OCI-LY1 (cell line): ENCODE data around the gene GPD2.

Experiments
- H2AFZ ChIP-seq: fragments of 200-600 bp; sonication (generic), shearing (Covaris generic); 2 replicates; pipeline ENCODE4 v1.6.0; 2014; ENCODE audit warnings: antibody characterized with exemption, mild to moderate bottlenecking, low read length
- H3F3A ChIP-seq: fragments of 200-600 bp; sonication (generic), shearing (Covaris generic); 2 replicates; pipeline ENCODE4 v1.6.0; 2014; ENCODE audit warnings: mild to moderate bottlenecking, antibody characterized with exemption, low read length, moderate library complexity; ENCODE audit not compliant: insufficient read depth
- H3K27ac ChIP-seq: fragments of 200-600 bp; sonication (generic); 2 replicates; pipeline ENCODE4 v1.5.1; 2014; ENCODE audit warnings: low read length, mixed run types, mild to moderate bottlenecking, low read depth; ENCODE audit not compliant: poor library complexity, severe bottlenecking
- H3K27me3 ChIP-seq: fragments of 200-600 bp; sonication (generic); 2 replicates; pipeline ENCODE4 v1.6.0; 2014; ENCODE audit warnings: antibody characterized with exemption, mild to moderate bottlenecking, low read length, moderate library complexity; ENCODE audit not compliant: insufficient read depth
- H3K36me3 ChIP-seq: fragments of 200-600 bp; sonication (generic); 2 replicates; pipeline ENCODE4 v1.6.1; 2014; ENCODE audit warnings: mild to moderate bottlenecking, antibody characterized with exemption, low read length, moderate library complexity, mixed read lengths; ENCODE audit not compliant: insufficient read depth
- H3K4me1 ChIP-seq: fragments of 200-600 bp; sonication (generic); 2 replicates; pipeline ENCODE4 v1.5.1; 2014; ENCODE audit warnings: mild to moderate bottlenecking, low read length, moderate library complexity; ENCODE audit not compliant: insufficient read depth, severe bottlenecking
- H3K4me2 ChIP-seq: fragments of 200-600 bp; sonication (generic), shearing (Covaris generic); 2 replicates; pipeline ENCODE4 v1.6.1; 2014; ENCODE audit warnings: low read length
- H3K4me3 ChIP-seq: fragments of 200-600 bp; sonication (generic); 2 replicates; pipeline ENCODE4 v1.5.1; 2014; ENCODE audit warnings: low read length, low read depth, mild to moderate bottlenecking, mixed read lengths; ENCODE audit not compliant: poor library complexity, severe bottlenecking
- H3K79me2 ChIP-seq: fragments of 200-600 bp; shearing (Covaris generic); 2 replicates; pipeline ENCODE4 v1.6.1; 2016; ENCODE audit warnings: mixed run types, low read length, mixed read lengths; ENCODE audit not compliant: insufficient read depth
- H3K9ac ChIP-seq: fragments of 200-600 bp; sonication (generic), shearing (Covaris generic); 2 replicates; pipeline ENCODE4 v1.6.1; 2014; ENCODE audit warnings: mild to moderate bottlenecking, low read length, mixed read lengths
- H3K9me2 ChIP-seq: fragments of 200-600 bp; sonication (generic), shearing (Covaris generic); 2 replicates; pipeline ENCODE4 v1.6.1; 2014; ENCODE audit warnings: low read depth, mild to moderate bottlenecking, low read length, mixed read lengths
- H3K9me3 ChIP-seq: fragments of 200-600 bp; shearing (Covaris generic); 2 replicates; pipeline ENCODE4 v1.6.1; 2014; ENCODE audit warnings: low read length, mixed read lengths
- H4K20me1 ChIP-seq: fragments of 200-600 bp; sonication (generic), shearing (Covaris generic); 2 replicates; pipeline ENCODE4 v1.6.0; 2016; ENCODE audit warnings: mild to moderate bottlenecking, low read length; ENCODE audit not compliant: insufficient read depth
- CTCF ChIP-seq: fragments of 200-600 bp; sonication (generic), shearing (Covaris generic); IDR thresholded peaks from 2 replicates; pipeline ENCODE4 v1.5.1; 2017; ENCODE audit warnings: mild to moderate bottlenecking, antibody characterized with exemption, low read length, moderate library complexity, mixed read lengths
- EZH2 ChIP-seq: fragments of 200-600 bp; sonication (generic), shearing (Covaris generic); IDR thresholded peaks from 2 replicates; pipeline ENCODE4 v1.8.0; 2017; ENCODE audit warnings: borderline replicate concordance, mixed run types, mild to moderate bottlenecking, antibody characterized with exemption, low read length, moderate library complexity, mixed read lengths

The GPD2 gene

GRCh38 chr2:156481312-156481711, 45.1 kb downstream of the GPD2 start:
- no peaks in the 10 kb centered on the region for H3K36me3 ChIP-seq
- H3K27me3 ChIP-seq, result no peaks in the 10 kb centered on the region
- TF ChIP-seq EZH2 (no peak), CTCF (no peak)
- no peaks in the 10 kb centered on the region for H4K20me1 ChIP-seq
- H2AFZ ChIP-seq, result no peak overlapping the region
- H3F3A ChIP-seq, result no peaks in the 10 kb centered on the region
- H3K9ac ChIP-seq, result no peak overlapping the region
- H3K27ac ChIP-seq, result no peak overlapping the region
- no peak overlapping the region for H3K4me2 ChIP-seq
- no peaks in the 10 kb centered on the region for H3K4me1 ChIP-seq
- no peaks in the 10 kb centered on the region for H3K9me2 ChIP-seq
- no peak overlapping the region for H3K4me3 ChIP-seq
- H3K79me2 ChIP-seq, result no peaks in the 10 kb centered on the region
- H3K9me3 ChIP-seq, result no peaks in the 10 kb centered on the region

- Histone ChIP-seq H3K9ac (no peak overlapping the region), H3K4me3 (no peak overlapping the region), H3K79me2 (no peaks in the 10 kb centered on the region), H3K27me3 (no peaks in the 10 kb centered on the region), H3K36me3 (no peaks in the 10 kb centered on the region), H3K27ac (no peak overlapping the region), H2AFZ (no peak overlapping the region), H3K4me2 (no peak overlapping the region), H3K9me2 (no peaks in the 10 kb centered on the region), H3K9me3 (no peaks in the 10 kb centered on the region), H3F3A (no peaks in the 10 kb centered on the region), H4K20me1 (no peaks in the 10 kb centered on the region), H3K4me1 (no peaks in the 10 kb centered on the region)
- TF ChIP-seq EZH2, result no peak
Measured at GRCh38 chr2:156483741-156484173, 47.6 kb downstream of the GPD2 start.

- Histone ChIP-seq H3K9me3 (no peaks in the 10 kb centered on the region), H3K27me3 (no peaks in the 10 kb centered on the region), H3K9me2 (no peaks in the 10 kb centered on the region), H3K4me1 (no peaks in the 10 kb centered on the region), H3K4me2 (no peak overlapping the region), H3K27ac (no peak overlapping the region), H3K9ac (no peak overlapping the region), H3F3A (no peaks in the 10 kb centered on the region), H2AFZ (no peak overlapping the region), H3K36me3 (no peaks in the 10 kb centered on the region), H4K20me1 (no peaks in the 10 kb centered on the region), H3K79me2 (no peaks in the 10 kb centered on the region), H3K4me3 (no peak overlapping the region)
- TF ChIP-seq CTCF (no peak), EZH2 (no peak)
Measured at GRCh38 chr2:156486147-156486546, 50.0 kb downstream of the GPD2 start.

GRCh38 chr2:156486614-156487013, 50.4 kb downstream of the GPD2 start:
- no peaks in the 10 kb centered on the region for H3K4me1 ChIP-seq
- H3K36me3 ChIP-seq, result no peaks in the 10 kb centered on the region
- TF ChIP-seq EZH2, result no peak
- TF ChIP-seq CTCF, result no peak
- no peaks in the 10 kb centered on the region for H3K9me2 ChIP-seq
- H3K4me3 ChIP-seq, result no peak overlapping the region
- no peaks in the 10 kb centered on the region for H3F3A ChIP-seq
- no peaks in the 10 kb centered on the region for H3K27me3 ChIP-seq
- H2AFZ ChIP-seq, result no peak overlapping the region
- no peak overlapping the region for H3K27ac ChIP-seq
- H3K4me2 ChIP-seq, result no peak overlapping the region
- no peak overlapping the region for H3K9ac ChIP-seq
- no peaks in the 10 kb centered on the region for H4K20me1 ChIP-seq
- no peaks in the 10 kb centered on the region for H3K9me3 ChIP-seq
- no peaks in the 10 kb centered on the region for H3K79me2 ChIP-seq
